GM12892 (cell line): ENCODE data around the gene NRXN3.

Source experiments
- POLR2A ChIP-seq: IDR thresholded peaks from 2 replicates; pipeline ENCODE4 v1.6.1; 2011; ENCODE audit warnings: low read depth, low read length, control low read depth
- POLR2AphosphoS5 ChIP-seq: IDR thresholded peaks from 2 replicates; pipeline ENCODE4 v1.6.1; 2011; ENCODE audit warnings: low read depth, low read length, control low read depth
- TAF1 ChIP-seq: IDR thresholded peaks from 2 replicates; pipeline ENCODE4 v1.6.1; 2011; ENCODE audit warnings: low read depth, mild to moderate bottlenecking, control low read depth, low read length, borderline replicate concordance

DNA sequence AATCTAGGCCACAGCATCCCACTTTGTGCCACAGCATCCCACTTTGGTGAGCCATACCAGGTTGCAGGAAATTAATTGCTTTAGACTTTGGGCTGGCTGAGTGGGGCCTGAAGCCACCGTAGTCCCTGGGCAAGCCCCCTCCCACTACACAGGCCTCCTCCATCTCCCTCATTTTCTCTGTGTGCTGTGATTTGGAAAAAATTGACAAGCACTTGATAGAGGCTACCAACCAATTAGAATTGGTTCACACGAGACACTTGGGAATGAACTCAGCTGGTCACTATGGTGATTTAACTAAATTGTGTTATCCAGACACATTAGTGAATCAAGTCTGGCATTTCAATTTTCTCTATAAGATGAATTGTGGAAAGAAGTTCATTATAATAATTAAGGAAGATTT lies 1560.0 kb downstream of the NRXN3 start:
- no peak for TF ChIP-seq POLR2A
- no peak for TF ChIP-seq POLR2AphosphoS5
- TF ChIP-seq TAF1, result no peak
